Neural progenitor cell (in vitro differentiated cells): ENCODE data around the gene ASB2. TPM values are rescaled to one million over a fixed set of nuclear protein-coding genes. Genes with fewer than 3 reads are reported as not detected.

Experiments
- DNase-seq: peaks from one replicate; pipeline ENCODE4 v3.0.0-alpha.2; 2016; ENCODE audit warnings: low spot score
- H2AFZ ChIP-seq: fragments of 200-600 bp; sonication (generic); replicated peaks from 2 replicates; pipeline ENCODE4 v1.6.1; 2016; ENCODE audit warnings: antibody characterized with exemption
- H3F3A ChIP-seq: fragments of 200-600 bp; sonication (generic); 2 replicates; pipeline ENCODE4 v1.6.1; 2016; ENCODE audit warnings: antibody characterized with exemption, low read depth
- H3K27ac ChIP-seq: fragments of 200-600 bp; sonication (generic); 2 replicates; pipeline ENCODE4 v1.5.1; 2016; ENCODE audit warnings: mild to moderate bottlenecking
- H3K27me3 ChIP-seq: fragments of 200-600 bp; sonication (generic); 2 replicates; pipeline ENCODE4 v1.6.1; 2016; ENCODE audit warnings: mild to moderate bottlenecking, moderate library complexity
- H3K36me3 ChIP-seq: fragments of 200-600 bp; sonication (generic); 2 replicates; pipeline ENCODE4 v1.5.1; 2016
- H3K4me1 ChIP-seq: fragments of 200-600 bp; sonication (generic); 2 replicates; pipeline ENCODE4 v1.6.1; 2016; ENCODE audit warnings: mixed run types
- H3K4me2 ChIP-seq: fragments of 200-600 bp; sonication (generic); 2 replicates; pipeline ENCODE4 v1.6.1; 2016
- H3K4me3 ChIP-seq: fragments of 200-600 bp; sonication (generic); 2 replicates; pipeline ENCODE4 v1.5.1; 2016
- H3K79me2 ChIP-seq: fragments of 200-600 bp; sonication (generic); 2 replicates; pipeline ENCODE4 v1.6.1; 2016; ENCODE audit warnings: low read depth
- H3K9ac ChIP-seq: fragments of 200-600 bp; sonication (generic); 2 replicates; pipeline ENCODE4 v1.6.1; 2016
- H3K9me3 ChIP-seq: fragments of 200-600 bp; sonication (generic); 2 replicates; pipeline ENCODE4 v1.5.1; 2016; ENCODE audit warnings: low read depth
- H4K20me1 ChIP-seq: fragments of 200-600 bp; sonication (generic); 2 replicates; pipeline ENCODE4 v1.6.1; 2016; ENCODE audit warnings: low read depth
- H3K27ac Mint-ChIP-seq: 3 replicates; pipeline ENCODE4 v1.8.0; 2021; ENCODE audit warnings: mixed read lengths
- H3K27me3 Mint-ChIP-seq: 2 replicates; pipeline ENCODE4 v1.8.0; 2022; ENCODE audit warnings: low read depth, mild to moderate bottlenecking, inconsistent platforms, moderate library complexity, mixed read lengths; ENCODE audit not compliant: insufficient read depth
- H3K36me3 Mint-ChIP-seq: 3 replicates; pipeline ENCODE4 v1.8.0; 2021; ENCODE audit warnings: mixed read lengths
- H3K4me1 Mint-ChIP-seq: 3 replicates; pipeline ENCODE4 v1.8.0; 2021; ENCODE audit warnings: mixed read lengths
- H3K4me3 Mint-ChIP-seq: 3 replicates; pipeline ENCODE4 v1.8.0; 2021; ENCODE audit warnings: mild to moderate bottlenecking, moderate library complexity, mixed read lengths
- H3K9me3 Mint-ChIP-seq: 3 replicates; pipeline ENCODE4 v1.8.0; 2020; ENCODE audit warnings: mixed read lengths
- CTCF ChIP-seq: fragments of 200-600 bp; sonication (generic); IDR thresholded peaks from 2 replicates; pipeline ENCODE4 v1.5.1; 2017; ENCODE audit warnings: antibody characterized with exemption, mild to moderate bottlenecking
- EZH2 ChIP-seq: fragments of 200-600 bp; sonication (generic); IDR thresholded peaks from 2 replicates; pipeline ENCODE4 v1.6.1; 2017; ENCODE audit warnings: antibody characterized with exemption, mild to moderate bottlenecking, moderate library complexity
- EZH2phosphoT487 ChIP-seq: fragments of 200-600 bp; sonication (generic); IDR thresholded peaks from 2 replicates; pipeline ENCODE4 v1.6.1; 2017; ENCODE audit warnings: antibody characterized with exemption
- total RNA-seq: library from RNA; depleted of rRNA; stranded (reverse); fragments of >200 nt; gene quantifications from 2 replicates; pipeline ENCODE4 v1.2.3, GENCODE V29; 2015; ENCODE audit warnings: low replicate concordance

The ASB2 gene
- total RNA-seq, 1 donor from 2014 or later: not detected

DNA sequence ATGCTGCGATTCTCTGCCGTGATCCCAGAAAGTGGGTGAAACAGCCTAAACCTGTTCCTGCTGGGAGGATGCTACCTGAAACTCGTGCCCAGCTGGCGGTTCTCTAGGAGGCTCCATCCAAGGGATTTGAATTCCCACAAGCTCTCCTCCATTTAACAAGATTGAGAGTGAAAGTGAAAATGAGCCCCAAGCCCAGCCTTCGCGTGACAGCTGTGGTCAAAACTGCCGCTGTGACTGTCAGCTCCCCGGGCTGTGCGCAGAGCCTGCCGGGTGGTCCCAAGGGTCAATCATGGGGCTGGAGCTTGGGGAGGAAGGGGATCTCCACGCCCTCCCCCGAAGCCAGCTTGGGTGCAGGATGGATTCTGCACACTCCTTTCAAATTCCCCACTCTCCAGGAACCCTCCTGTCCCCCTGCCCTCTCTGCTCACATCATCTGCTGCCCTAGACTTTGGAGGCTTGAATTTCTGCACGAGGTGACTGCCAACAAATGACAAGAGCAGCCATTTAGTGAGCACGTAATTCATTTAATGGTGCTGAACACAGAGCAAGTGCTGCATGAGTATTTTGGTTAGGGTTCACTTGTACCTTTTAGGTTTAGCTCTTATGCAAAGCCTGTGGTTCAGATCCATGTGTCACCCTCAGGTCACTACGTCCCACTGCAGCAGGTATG is 5.3 kb downstream of the ASB2 start:
- Histone ChIP-seq H2AFZ (no peak overlapping the region), H3K27ac (no peak overlapping the region), H3K4me1 (peaks cover 12% of the 10 kb centered on the region), H3K4me2 (no peak overlapping the region), H3F3A (no peaks in the 10 kb centered on the region), H3K27me3 (no peaks in the 10 kb centered on the region), H4K20me1 (no peaks in the 10 kb centered on the region), H3K4me3 (no peak overlapping the region), H3K79me2 (no peaks in the 10 kb centered on the region), H3K36me3 (no peaks in the 10 kb centered on the region), H3K9ac (no peak overlapping the region), H3K9me3 (no peaks in the 10 kb centered on the region)
- no peak overlapping the region for H3K4me3 Mint-ChIP-seq
- no peak overlapping the region for H3K27ac Mint-ChIP-seq
- H3K36me3 Mint-ChIP-seq: no peaks in the 10 kb centered on the region
- no peak for DNase-seq
- TF ChIP-seq EZH2phosphoT487 (no peak), CTCF (no peak), EZH2 (no peak)
- H3K4me1 Mint-ChIP-seq: peaks cover 14% of the 10 kb centered on the region
- peaks cover 10% of the 10 kb centered on the region for H3K27me3 Mint-ChIP-seq
- no peaks in the 10 kb centered on the region for H3K9me3 Mint-ChIP-seq

DNA sequence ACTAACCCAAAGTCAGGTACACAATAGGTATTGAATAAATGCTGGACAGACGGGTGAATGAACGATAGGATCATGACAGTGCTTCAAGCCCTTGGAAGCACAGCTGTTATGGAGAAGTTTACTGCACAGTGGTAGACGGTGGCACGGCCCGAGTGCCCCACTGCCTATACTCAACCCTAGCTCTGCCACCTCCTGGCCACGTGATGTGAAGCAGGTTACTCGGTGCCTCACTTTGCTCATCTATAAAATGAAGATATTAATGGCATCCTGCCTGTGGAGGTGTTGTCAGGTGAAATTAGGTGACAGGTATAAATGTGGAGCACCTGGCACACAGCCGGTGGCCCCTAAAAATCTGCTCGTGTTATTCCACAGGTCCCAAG is 5.8 kb downstream of the ASB2 start:
- no peak overlapping the region for H3K27ac ChIP-seq
- peak; percentile 32 for DNase-seq
- H2AFZ ChIP-seq: no peak overlapping the region
- H3K9me3 ChIP-seq: no peaks in the 10 kb centered on the region
- H3F3A ChIP-seq: no peaks in the 10 kb centered on the region
- H3K4me1 ChIP-seq: peaks cover 12% of the 10 kb centered on the region
- peaks cover 6% of the 10 kb centered on the region for H3K27me3 Mint-ChIP-seq
- peaks cover 9% of the 10 kb centered on the region for H3K4me1 Mint-ChIP-seq
- no peak overlapping the region for H3K9ac ChIP-seq
- no peak overlapping the region for H3K4me3 ChIP-seq
- H4K20me1 ChIP-seq: no peaks in the 10 kb centered on the region
- no peaks in the 10 kb centered on the region for H3K9me3 Mint-ChIP-seq
- TF ChIP-seq EZH2phosphoT487: no peak
- peak; percentile 45 for TF ChIP-seq CTCF
- no peaks in the 10 kb centered on the region for H3K27me3 ChIP-seq
- no peak overlapping the region for H3K4me3 Mint-ChIP-seq
- H3K36me3 Mint-ChIP-seq: no peaks in the 10 kb centered on the region
- no peak overlapping the region for H3K27ac Mint-ChIP-seq
- H3K79me2 ChIP-seq: no peaks in the 10 kb centered on the region
- H3K4me2 ChIP-seq: no peak overlapping the region
- H3K36me3 ChIP-seq: no peaks in the 10 kb centered on the region

- Histone ChIP-seq H3K4me3 (no peak overlapping the region), H3K36me3 (no peaks in the 10 kb centered on the region), H3K4me1 (peaks cover 8% of the 10 kb centered on the region), H3F3A (no peaks in the 10 kb centered on the region), H3K9me3 (no peaks in the 10 kb centered on the region), H3K27me3 (no peaks in the 10 kb centered on the region), H3K4me2 (no peak overlapping the region), H3K27ac (no peak overlapping the region), H4K20me1 (no peaks in the 10 kb centered on the region), H2AFZ (no peak overlapping the region), H3K79me2 (no peaks in the 10 kb centered on the region), H3K9ac (no peak overlapping the region)
- Mint-ChIP-seq H3K27me3 (peaks cover 4% of the 10 kb centered on the region), H3K4me3 (no peak overlapping the region), H3K9me3 (no peaks in the 10 kb centered on the region), H3K27ac (peak overlapping the region; percentile 85), H3K36me3 (no peaks in the 10 kb centered on the region), H3K4me1 (peaks cover 4% of the 10 kb centered on the region)
- no peak for TF ChIP-seq EZH2
- DNase-seq: no peak
Measured at GRCh38 chr14:93969082-93969828, 7.1 kb downstream of the ASB2 start.
